VCaP (cell line): ENCODE data around the gene PCLO.
"Not testable (repeated sequence)": the region's sequence is repeated elsewhere in the genome, so short reads cannot be mapped to it uniquely, and the experiment has no call there.

Experiments
- H3K27ac ChIP-seq: fragments of 450-650 bp; 2 replicates; pipeline ENCODE4 v1.5.1; 2017
- TF ChIP-seq, protein P1 (sequence below): fragments of 450-650 bp; conservative IDR thresholded peaks from 2 replicates; pipeline ENCODE4 v1.5.1; 2017; ENCODE audit warnings: mild to moderate bottlenecking, moderate library complexity

Gene PCLO

DNA sequence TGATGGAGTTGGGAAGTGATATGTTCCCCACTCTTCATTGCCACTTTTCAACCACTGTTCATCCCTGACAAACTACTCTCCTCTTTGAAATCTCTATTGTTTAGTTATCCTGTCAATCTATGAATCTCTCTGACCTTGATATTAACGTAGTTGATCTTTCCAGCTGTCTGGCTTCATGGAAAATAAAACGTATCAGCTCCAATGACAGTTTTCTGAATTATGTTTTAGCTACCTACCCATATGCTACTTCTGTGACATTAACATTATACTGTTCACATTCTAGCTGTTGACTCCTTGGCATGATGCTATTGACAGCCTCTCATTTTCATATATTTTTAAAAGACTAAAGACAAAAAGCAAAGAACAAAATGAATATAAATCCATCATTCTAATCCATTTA lies 53.3 kb downstream of the PCLO start:
- H3K27ac ChIP-seq = no peak overlapping the region
- TF ChIP-seq, protein P1, sequence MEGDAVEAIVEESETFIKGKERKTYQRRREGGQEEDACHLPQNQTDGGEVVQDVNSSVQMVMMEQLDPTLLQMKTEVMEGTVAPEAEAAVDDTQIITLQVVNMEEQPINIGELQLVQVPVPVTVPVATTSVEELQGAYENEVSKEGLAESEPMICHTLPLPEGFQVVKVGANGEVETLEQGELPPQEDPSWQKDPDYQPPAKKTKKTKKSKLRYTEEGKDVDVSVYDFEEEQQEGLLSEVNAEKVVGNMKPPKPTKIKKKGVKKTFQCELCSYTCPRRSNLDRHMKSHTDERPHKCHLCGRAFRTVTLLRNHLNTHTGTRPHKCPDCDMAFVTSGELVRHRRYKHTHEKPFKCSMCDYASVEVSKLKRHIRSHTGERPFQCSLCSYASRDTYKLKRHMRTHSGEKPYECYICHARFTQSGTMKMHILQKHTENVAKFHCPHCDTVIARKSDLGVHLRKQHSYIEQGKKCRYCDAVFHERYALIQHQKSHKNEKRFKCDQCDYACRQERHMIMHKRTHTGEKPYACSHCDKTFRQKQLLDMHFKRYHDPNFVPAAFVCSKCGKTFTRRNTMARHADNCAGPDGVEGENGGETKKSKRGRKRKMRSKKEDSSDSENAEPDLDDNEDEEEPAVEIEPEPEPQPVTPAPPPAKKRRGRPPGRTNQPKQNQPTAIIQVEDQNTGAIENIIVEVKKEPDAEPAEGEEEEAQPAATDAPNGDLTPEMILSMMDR = no peak

DNA sequence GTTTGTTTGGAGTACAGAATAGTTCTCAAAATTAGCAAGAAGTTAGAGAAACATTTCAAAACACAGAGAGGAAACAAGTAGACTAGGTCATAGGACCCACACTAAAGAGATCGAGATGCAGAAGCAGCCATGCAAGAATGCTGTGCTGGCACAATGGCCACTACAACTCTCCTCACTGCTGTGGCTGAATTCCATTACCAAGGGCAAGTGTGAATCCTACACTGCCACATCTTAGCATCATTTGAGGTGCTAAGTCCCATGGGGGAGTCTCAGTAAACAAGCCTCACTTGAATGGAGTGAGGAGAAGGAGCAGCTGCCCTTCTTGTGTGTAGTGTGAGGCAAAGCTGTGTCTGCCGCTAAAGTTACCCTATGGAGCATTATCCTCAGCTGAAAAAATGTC lies 56.7 kb downstream of the PCLO start:
- no peak overlapping the region for H3K27ac ChIP-seq
- TF ChIP-seq, protein P1 = no peak

DNA sequence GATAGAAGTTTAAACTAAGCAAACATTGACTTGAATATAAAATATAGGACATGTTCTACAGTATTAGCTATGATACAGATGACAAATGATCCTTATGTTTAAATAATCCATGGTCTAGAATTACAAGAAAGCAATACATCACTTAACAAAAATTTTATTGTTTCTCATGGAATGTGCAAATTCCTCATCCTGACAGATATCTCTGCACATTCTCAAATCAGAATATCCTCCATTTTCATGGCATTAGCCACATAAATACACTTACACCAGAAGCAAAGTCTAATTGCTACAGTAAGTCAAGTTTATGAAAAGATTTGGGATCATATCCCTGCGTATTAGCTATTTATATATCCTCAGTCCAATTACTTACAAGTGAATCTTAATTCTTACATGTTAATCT lies 57.6 kb downstream of the PCLO start:
- TF ChIP-seq, protein P1 = no peak
- H3K27ac ChIP-seq = no peak overlapping the region

DNA sequence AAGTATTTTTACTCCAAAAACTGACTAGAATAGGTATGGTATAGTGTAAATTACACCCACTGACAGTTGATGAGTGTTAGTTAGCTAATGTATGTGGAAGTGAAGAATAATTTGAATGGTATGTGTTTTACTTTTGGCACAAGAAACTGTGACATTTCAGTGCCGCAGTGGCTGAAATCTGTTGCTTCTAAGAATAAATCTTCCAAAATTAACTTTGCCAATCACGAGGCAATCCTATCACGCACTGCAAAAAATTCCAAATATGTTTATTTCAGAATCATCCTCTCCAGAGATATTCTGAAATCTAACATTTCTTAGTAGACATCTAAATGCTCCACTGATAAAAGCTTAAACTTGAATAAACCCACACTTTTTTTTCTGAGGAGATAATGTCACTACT lies 61.2 kb downstream of the PCLO start:
- TF ChIP-seq, protein P1 = no peak
- no peak overlapping the region for H3K27ac ChIP-seq

DNA sequence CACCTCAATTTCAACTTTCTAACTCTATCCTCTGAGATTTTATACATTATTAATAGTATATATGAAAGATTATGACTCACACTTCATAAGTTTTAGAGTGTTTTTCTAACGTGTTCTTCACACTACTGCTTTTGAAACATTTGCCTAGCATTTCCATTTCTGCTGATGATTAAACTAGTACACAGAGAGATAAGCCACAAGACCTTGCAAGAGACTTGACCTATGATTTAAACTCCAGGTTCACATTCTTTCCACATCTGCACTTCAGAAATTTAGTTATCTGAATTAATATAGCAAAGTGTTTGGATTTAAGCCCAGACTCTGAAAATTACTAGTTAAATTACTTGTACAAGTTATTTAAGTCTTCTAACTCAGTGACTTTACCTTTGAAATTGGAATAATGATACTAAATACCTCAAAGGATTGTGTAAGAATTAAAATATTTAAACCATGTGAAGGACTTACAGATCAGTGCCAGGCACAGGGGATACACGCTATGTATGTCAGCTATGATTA lies 66.6 kb downstream of the PCLO start:
- TF ChIP-seq, protein P1 = no peak

DNA sequence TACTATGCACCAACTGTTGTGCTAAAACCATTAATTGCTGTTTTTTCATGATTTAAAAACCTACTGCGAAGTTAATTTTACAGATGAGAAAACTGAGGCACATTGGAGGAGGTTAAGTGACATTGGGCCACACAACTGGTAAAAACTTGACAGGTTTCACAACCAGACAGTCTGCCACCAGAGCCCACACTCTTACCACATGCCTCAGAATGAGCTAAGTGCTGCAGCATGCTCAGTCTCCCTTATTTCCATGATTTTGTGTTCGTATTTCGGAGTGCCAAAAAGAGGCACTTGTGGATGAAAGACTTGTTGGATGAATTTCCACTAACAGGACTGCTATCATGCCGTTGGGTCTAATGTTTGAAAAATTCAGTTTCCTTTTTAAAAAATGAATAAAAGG lies 77.4 kb downstream of the PCLO start:
- TF ChIP-seq, protein P1 = no peak
- H3K27ac ChIP-seq = no peak overlapping the region

More for the DNA sequence above, 66.6 kb downstream of the PCLO start:
- no peak overlapping the region for H3K27ac ChIP-seq

DNA sequence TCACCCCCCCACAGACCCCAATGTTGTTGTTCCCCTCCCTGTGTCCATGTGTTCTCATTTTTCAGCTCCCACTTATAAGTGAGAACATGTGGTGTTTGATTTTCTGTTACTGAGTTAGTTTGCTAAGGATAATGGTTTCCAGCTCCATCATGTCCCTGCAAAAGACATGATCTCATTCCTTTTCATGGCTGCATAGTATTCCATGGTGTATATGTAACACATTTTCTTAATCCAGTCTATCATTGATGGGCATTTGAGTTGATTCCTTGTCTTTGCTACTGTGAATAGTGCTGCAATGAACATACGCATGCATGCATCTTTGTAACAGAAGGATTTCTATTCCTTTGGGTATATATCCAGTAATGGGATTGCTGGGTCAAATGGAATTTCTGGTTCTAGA lies 82.8 kb downstream of the PCLO start:
- H3K27ac ChIP-seq = not testable (repeated sequence)

DNA sequence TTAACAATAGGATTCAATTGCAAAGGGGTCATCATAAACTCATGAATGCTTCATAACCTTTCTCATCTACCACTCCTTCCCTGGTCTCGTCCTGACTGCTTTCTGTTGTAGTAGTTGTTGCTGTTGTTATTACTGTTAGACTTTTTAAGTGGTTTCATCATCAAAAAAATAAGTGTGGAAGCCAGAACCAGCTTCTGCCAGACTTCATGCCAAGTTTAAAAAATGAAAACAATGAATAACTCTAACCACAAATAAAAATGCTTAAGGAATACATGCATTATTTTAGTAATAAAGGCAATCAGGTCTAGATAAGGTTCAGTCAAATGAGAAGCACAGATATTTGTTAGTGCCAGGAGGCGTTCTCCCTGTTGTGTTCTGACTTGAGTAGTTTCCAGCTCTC lies 85.4 kb downstream of the PCLO start:
- TF ChIP-seq, protein P1 = no peak
- no peak overlapping the region for H3K27ac ChIP-seq
